ENCODE measurements around the gene SIDT1. TPM values are rescaled to one million over a fixed set of nuclear protein-coding genes. Genes with fewer than 3 reads are reported as not detected.

The SIDT1 gene
- total RNA-seq, 1 experiment from 2014 or later = 0.22 TPM

DNA sequence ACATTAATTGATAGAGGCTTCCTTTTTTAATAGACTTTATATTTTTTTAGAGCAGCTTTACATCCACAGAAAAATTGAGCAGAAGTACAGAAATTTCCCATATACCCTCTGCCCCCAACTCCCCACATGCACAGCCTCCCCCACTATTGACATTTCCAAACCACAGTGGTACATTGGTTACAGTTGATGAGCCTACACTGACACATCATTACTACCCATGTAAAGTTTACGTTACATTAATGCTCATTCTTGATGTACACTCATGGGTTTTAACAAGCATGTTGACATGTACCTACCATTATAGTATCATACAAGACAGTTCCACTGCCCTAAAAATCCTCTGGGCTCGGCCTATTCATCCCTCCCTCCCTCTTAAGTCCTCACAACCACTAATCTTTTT is 85.4 kb downstream of the SIDT1 start (continued):
- TF ChIP-seq ARID4B (CRISPR knock-in tag; IDR thresholded peaks at IDR 0.05; ENCODE audit: borderline replicate concordance) (no peak), ETV6 (CRISPR knock-in tag; IDR thresholded peaks at IDR 0.05) (no peak), ZNF671 (CRISPR knock-in tag; IDR thresholded peaks at IDR 0.05) (no peak), HMGXB4 (CRISPR knock-in tag; IDR thresholded peaks at IDR 0.05) (no peak), ZNF232 (CRISPR knock-in tag; IDR thresholded peaks at IDR 0.05) (no peak), MXD4 (CRISPR knock-in tag; IDR thresholded peaks at IDR 0.05; ENCODE audit: borderline replicate concordance) (no peak), RORB (CRISPR knock-in tag; IDR thresholded peaks at IDR 0.05) (no peak), ERG (CRISPR knock-in tag; IDR thresholded peaks at IDR 0.05) (no peak)

DNA sequence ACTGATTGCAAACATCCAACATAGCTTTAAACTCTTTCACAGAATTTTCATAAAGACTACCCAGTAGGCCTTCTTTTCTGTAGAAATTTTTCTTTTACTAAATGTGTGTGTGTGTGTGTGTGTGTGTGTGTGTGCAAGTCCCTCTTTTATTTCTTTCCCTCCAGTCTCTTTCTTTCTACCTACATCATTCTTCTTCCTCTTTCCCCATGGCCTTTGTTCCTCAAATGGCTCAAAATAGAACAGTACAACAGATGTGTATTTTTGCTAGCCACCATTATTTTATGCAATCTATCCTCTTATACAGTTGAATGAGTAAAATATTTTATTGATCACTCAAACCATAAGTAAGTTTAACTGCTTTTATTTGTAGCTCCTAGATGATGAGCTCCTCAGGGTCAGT is 87.7 kb downstream of the SIDT1 start:
- Mint-ChIP-seq H3K4me1 (no peaks in the 10 kb centered on the region), H3K27me3 (ENCODE audit: low read depth) (peaks cover 11% of the 10 kb centered on the region), H3K4me3 (no peak overlapping the region), H3K9me3 (no peaks in the 10 kb centered on the region), H3K27ac (no peak overlapping the region), H3K36me3 (no peaks in the 10 kb centered on the region)
- POLR2A ChIA-PET = interaction anchor here (0.7 kb wide), 1 partner anchor 1422 kb away, joined by 3 read pairs; no protein-coding TSS in a partner anchor
- no peak for ATAC-seq
- TF ChIP-seq NFATC4 (CRISPR knock-in tag; IDR thresholded peaks at IDR 0.05) (no peak), FOXP1 (CRISPR knock-in tag; IDR thresholded peaks at IDR 0.05; ENCODE audit: borderline replicate concordance) (no peak), PREB (CRISPR knock-in tag; IDR thresholded peaks at IDR 0.05; ENCODE audit: borderline replicate concordance) (no peak), ZBTB21 (CRISPR knock-in tag; IDR thresholded peaks at IDR 0.05; ENCODE audit: borderline replicate concordance) (no peak), TP53 (CRISPR knock-in tag; IDR thresholded peaks at IDR 0.05) (no peak), RORB (CRISPR knock-in tag; IDR thresholded peaks at IDR 0.05) (no peak), MAX (CRISPR knock-in tag; IDR thresholded peaks at IDR 0.05) (no peak), TEAD4 (CRISPR knock-in tag; IDR thresholded peaks at IDR 0.05) (no peak)
- TF ChIP-seq, protein P1, sequence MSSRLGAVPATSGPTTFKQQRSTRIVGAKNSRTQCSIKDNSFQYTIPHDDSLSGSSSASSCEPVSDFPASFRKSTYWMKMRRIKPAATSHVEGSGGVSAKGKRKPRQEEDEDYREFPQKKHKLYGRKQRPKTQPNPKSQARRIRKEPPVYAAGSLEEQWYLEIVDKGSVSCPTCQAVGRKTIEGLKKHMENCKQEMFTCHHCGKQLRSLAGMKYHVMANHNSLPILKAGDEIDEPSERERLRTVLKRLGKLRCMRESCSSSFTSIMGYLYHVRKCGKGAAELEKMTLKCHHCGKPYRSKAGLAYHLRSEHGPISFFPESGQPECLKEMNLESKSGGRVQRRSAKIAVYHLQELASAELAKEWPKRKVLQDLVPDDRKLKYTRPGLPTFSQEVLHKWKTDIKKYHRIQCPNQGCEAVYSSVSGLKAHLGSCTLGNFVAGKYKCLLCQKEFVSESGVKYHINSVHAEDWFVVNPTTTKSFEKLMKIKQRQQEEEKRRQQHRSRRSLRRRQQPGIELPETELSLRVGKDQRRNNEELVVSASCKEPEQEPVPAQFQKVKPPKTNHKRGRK (CRISPR knock-in tag; IDR thresholded peaks at IDR 0.05; ENCODE audit: borderline replicate concordance) = no peak
- CTCF ChIA-PET = interaction anchor here (0.8 kb wide), 1 partner anchor 43 kb away, joined by 3 read pairs; no protein-coding TSS in a partner anchor
- DNase-seq (ENCODE audit: low spot score) = no peak
